Pancreas (tissue), 10 donors: Measurements from ENCODE around the gene AKR7A3. TPM values are rescaled to one million over a fixed set of nuclear protein-coding genes. Genes with fewer than 3 reads are reported as not detected.
A peak's percentile ranks its signal among the peaks of the same experiment; 100 is the strongest.
"Not testable (repeated sequence)": the region's sequence is repeated elsewhere in the genome, so short reads cannot be mapped to it uniquely, and the experiment has no call there.

Experiments
- ATAC-seq, 4 donors: fragments of 200-7000 bp; cut with Tn5 transposase; one replicate each; pipeline versions ENCODE4 v1.8.0 to v1.9.1; 2020; ENCODE audit warnings: mild to moderate bottlenecking in 4 of 4, moderate library complexity in 4 of 4
- DNase-seq, 6 donors: peaks; one replicate each; pipeline ENCODE4 v3.0.0-alpha.2; 2020
- FAIRE-seq: peaks from 2 replicates; lab custom pipeline; 2012; peaks lifted over from hg19 to GRCh38; lab: Jason Lieb, UNC
- H3K27ac ChIP-seq, 4 donors: fragments of 200-600 bp; sonication (generic); 1 replicate in 3 of 4; 2 replicates in 1 of 4; pipeline versions ENCODE4 v1.5.0 to v1.8.0; 2020
- H3K27me3 ChIP-seq, 4 donors: fragments of 200-600 bp; one replicate each; pipeline ENCODE4 v1.8.0; 2021
- H3K36me3 ChIP-seq, 3 donors: fragments of 200-600 bp; sonication (generic) in 1 of 3; one replicate each; pipeline versions ENCODE4 v1.5.0 to v1.8.0; 2020 to 2021
- H3K4me1 ChIP-seq, 3 donors: fragments of 200-600 bp; one replicate each; pipeline ENCODE4 v1.8.0; 2021
- H3K4me3 ChIP-seq, 4 donors: fragments of 200-600 bp; sonication (generic) in 2 of 4; one replicate each; pipeline versions ENCODE4 v1.5.0 to v1.8.0; 2020 to 2021
- H3K9me3 ChIP-seq, 4 donors: fragments of 200-600 bp; one replicate each; pipeline ENCODE4 v1.8.0; 2021
- CTCF ChIP-seq, 4 donors: fragments of 200-600 bp; sonication (generic) in 3 of 4; IDR thresholded peaks; one replicate each; pipeline versions ENCODE4 v1.5.0 to v1.8.0; 2021; ENCODE audit warnings: antibody characterized with exemption in 4 of 4
- WGBS, 2 donors: extraction: QIAGEN DNeasy Blood & Tissue Kit; methylation state at CpG; one replicate each; pipeline ENCODE4 v1.1.7; 2013; 5-methylcytosine and 5-hydroxymethylcytosine counted together
- intact Hi-C, 3 donors: fragments of 100-400 bp; cut with DNase I; formaldehyde crosslinking; loops; one replicate each; pipeline versions ENCODE4 v1.11.1 to v1.14.2; 2022
- polyA plus RNA-seq, 2 donors: library from polyadenylated mRNA; stranded (reverse); fragments of 200-250 nt; gene quantifications; one replicate each; pipeline ENCODE4 v1.2.3, GENCODE V29; 2013
- total RNA-seq, 6 donors: library from RNA; stranded (reverse); fragmentation: NEBNext Ultra II Directional in 4 of 6; extraction: Animal tissue kit (Norgen Biotek cat#: 25700) in 4 of 6; gene quantifications; one replicate each; pipeline versions ENCODE4 v1.2.1 to v1.2.4, GENCODE V29; 2021 to 2023
- donor health status: healthy with polysubstance abuse.
- donor health status: DM: no; HTN: no; CAD: no; lungs with moderate emphysema.
- donor health status: DM: no; HTN: no; CAD: no.
- donor health status: control.
- donor health status: control.
- donor health status: Bipolar disorder and iron deficiency.
- donor health status: DM: yes; HTN: yes; CAD: no.
- donor health status: DM: no; HTN: no; CAD: no.
- donor health status: DM: no; HTN: no; CAD: no.
- donor health status: DM: yes; HTN: yes; CAD: no.

Gene AKR7A3
- total and polyA plus RNA-seq, 8 donors = 3.0 to 328 (median 221) TPM

- FAIRE-seq (no peak), DNase-seq (no peak), ATAC-seq (no peak)
- peaks cover 0 to 48% (median 12%) of the 10 kb centered on the region in 3 donors for H3K36me3 ChIP-seq
- no peak overlapping the region for H3K27ac ChIP-seq
- TF ChIP-seq CTCF (IDR thresholded peaks at IDR 0.05) = no peak
- H3K27me3 ChIP-seq = no peaks in the 10 kb centered on the region
- 74 to 82% methylated on average over 15 of the region's 15 CpGs for WGBS, 2 donors
- H3K4me3 ChIP-seq = no peak overlapping the region
- intact Hi-C loops = no loop called here
- no peaks in the 10 kb centered on the region for H3K9me3 ChIP-seq
- H3K4me1 ChIP-seq = peaks cover 0 to 13% (median 10%) of the 10 kb centered on the region in 3 donors
These were observed 31.2 kb downstream of the AKR7A3 start for GRCh38 chr1:19257178-19257914.

GRCh38 chr1:19256301-19256700 lies 32.3 kb downstream of the AKR7A3 start:
- ATAC-seq, intact Hi-C loops, DNase-seq, FAIRE-seq, H3K27ac ChIP-seq, H3K4me3 ChIP-seq, H3K27me3 ChIP-seq, H3K9me3 ChIP-seq: not testable (repeated sequence)
- WGBS, 2 donors = 95% methylated on average over 5 of the region's 5 CpGs
- Histone ChIP-seq H3K36me3 (peaks cover 0 to 48% (median 12%) of the 10 kb centered on the region in 3 donors), H3K4me1 (peaks cover 0 to 13% (median 10%) of the 10 kb centered on the region in 3 donors)

GRCh38 chr1:19255288-19255687 lies 33.3 kb downstream of the AKR7A3 start:
- intact Hi-C loops = no loop called here
- no peaks in the 10 kb centered on the region for H3K27me3 ChIP-seq
- H3K9me3 ChIP-seq = no peaks in the 10 kb centered on the region
- peaks cover 0 to 41% (median 12%) of the 10 kb centered on the region in 3 donors for H3K36me3 ChIP-seq
- FAIRE-seq (no peak), ATAC-seq (no peak), DNase-seq (no peak)
- TF ChIP-seq CTCF (IDR thresholded peaks at IDR 0.05) = no peak
- H3K4me3 ChIP-seq = no peak overlapping the region
- no peak overlapping the region for H3K27ac ChIP-seq
- WGBS, 2 donors = 38 to 85% methylated on average over 4 of the region's 4 CpGs
- H3K4me1 ChIP-seq = peaks cover 5 to 19% (median 15%) of the 10 kb centered on the region in 3 donors

- DNase-seq (no peak), ATAC-seq (no peak), FAIRE-seq (no peak)
- no peak for TF ChIP-seq CTCF (IDR thresholded peaks at IDR 0.05)
- intact Hi-C loops = no loop called here
- peaks cover 0 to 32% (median 7%) of the 10 kb centered on the region in 3 donors for H3K36me3 ChIP-seq
- H3K4me3 ChIP-seq = no peak overlapping the region
- H3K4me1 ChIP-seq = peaks cover 5 to 21% (median 17%) of the 10 kb centered on the region in 3 donors
- no peaks in the 10 kb centered on the region for H3K9me3 ChIP-seq
- H3K27me3 ChIP-seq = no peaks in the 10 kb centered on the region
- H3K27ac ChIP-seq = no peak overlapping the region
These were observed 34.2 kb downstream of the AKR7A3 start for GRCh38 chr1:19254416-19254815.

- peak; percentile 80 to 96 (median 85) for DNase-seq
- Histone ChIP-seq H3K9me3 (no peaks in the 10 kb centered on the region), H3K4me3 (peak within 1 kb of the TSS; percentile 68 to 96 (median 86)), H3K27ac (peak within 1 kb of the TSS; percentile 91 to 99 (median 96)), H3K27me3 (no peaks in the 10 kb centered on the region), H3K4me1 (peaks cover 5 to 21% (median 17%) of the 10 kb centered on the region in 3 donors), H3K36me3 (peaks cover 0 to 5% (median 0%) of the 10 kb centered on the region in 3 donors)
- intact Hi-C loops = no loop called here
- TF ChIP-seq CTCF (IDR thresholded peaks at IDR 0.05) = no peak
- 0 to 1% methylated on average over 80 to 81 of the region's 81 CpGs for WGBS, 2 donors
- no peak for FAIRE-seq
- ATAC-seq = peak; percentile 92 to 97 (median 95)
These were observed 37.0 kb downstream of the AKR7A3 start, which contains the start of the genes EMC1 and MRTO4 for GRCh38 chr1:19251305-19252196. Gene EMC1, minus strand, starts transcription at chr1:19251524. Its CDS starts 15 bp downstream, at chr1:19251509. Gene MRTO4, plus strand, starts transcription at chr1:19251805. Its CDS starts 31 bp downstream, at chr1:19251836.
